ENCODE results near the gene P2RX3. TPM values are rescaled to one million over a fixed set of nuclear protein-coding genes. Genes with fewer than 3 reads are reported as not detected.

Gene P2RX3
- total RNA-seq, 4 donors from 2014 or later, result not detected

Other genes with a start within 250 kb of the P2RX3 start
- gene LRRC55, start 156.4 kb upstream of the P2RX3 start, total RNA-seq, result not detected
- gene APLNR, start 101.1 kb upstream of the P2RX3 start, total RNA-seq, result 10 to 100 TPM in 1 of 4 donors, 1 to 10 TPM in 3; 1.3 to 11.2 (median 1.7) TPM
- 100 to 1,000 TPM; 119 to 162 (median 137) TPM for gene TNKS1BP1, start 13.4 kb upstream of the P2RX3 start, total RNA-seq
- 10 to 100 TPM; 53.5 to 81.8 (median 61.2) TPM for gene SSRP1, start 2.5 kb upstream of the P2RX3 start, total RNA-seq
- not detected for gene PRG3, start 42.8 kb downstream of the P2RX3 start, total RNA-seq
- 1 to 10 TPM in 1 of 4 donors, not detected in 3; 1.0 TPM for gene PRG2, start 52.3 kb downstream of the P2RX3 start, total RNA-seq
- 100 to 1,000 TPM in 3 of 4 donors, 10 to 100 TPM in 1; 73.3 to 152 (median 112) TPM for gene SLC43A3, start 88.8 kb downstream of the P2RX3 start, total RNA-seq
- gene RTN4RL2, start 122.2 kb downstream of the P2RX3 start, total RNA-seq, result 1 to 10 TPM in 1 of 4 donors, under 1 TPM in 2, not detected in 1; 0.25 to 1.4 (median 0.74) TPM
- gene SLC43A1, start 177.3 kb downstream of the P2RX3 start, total RNA-seq, result 10 to 100 TPM; 11.5 to 40.4 (median 16.5) TPM
- gene TIMM10, start 192.4 kb downstream of the P2RX3 start, total RNA-seq, result 10 to 100 TPM; 42.9 to 49.0 (median 45.9) TPM
- gene SMTNL1, start 199.2 kb downstream of the P2RX3 start, total RNA-seq, result not detected
- gene UBE2L6, start 229.3 kb downstream of the P2RX3 start, total RNA-seq, result 100 to 1,000 TPM in 1 of 4 donors, 10 to 100 TPM in 3; 46.5 to 104 (median 52.6) TPM